H9 (cell line): ENCODE measurements around the gene SMCHD1. TPM values are rescaled to one million over a fixed set of nuclear protein-coding genes. Genes with fewer than 3 reads are reported as not detected.
"Not testable (repeated sequence)": the region's sequence is repeated elsewhere in the genome, so short reads cannot be mapped to it uniquely, and the experiment has no call there.

Source experiments
- DNase-seq: peaks from one replicate; pipeline ENCODE4 v3.0.0-alpha.2; 2017
- H2AFZ ChIP-seq: one replicate; pipeline ENCODE4 v1.6.1; 2013; ENCODE audit warnings: mild to moderate bottlenecking, low read length, control low read depth, moderate library complexity
- H2AK5ac ChIP-seq: 2 replicates; pipeline ENCODE4 v1.6.1; 2013; ENCODE audit warnings: low read length, control low read depth, mixed read lengths; ENCODE audit not compliant: insufficient read length
- H2BK120ac ChIP-seq: one replicate; pipeline ENCODE4 v1.6.1; 2013; ENCODE audit warnings: low read depth, mild to moderate bottlenecking, low read length, control low read depth, inconsistent platforms; ENCODE audit not compliant: poor library complexity, severe bottlenecking
- H2BK12ac ChIP-seq: 2 replicates; pipeline ENCODE4 v1.6.1; 2013; ENCODE audit warnings: low read length, control low read depth, mixed read lengths, low read depth; ENCODE audit not compliant: insufficient read length
- H2BK15ac ChIP-seq: 2 replicates; pipeline ENCODE4 v1.6.1; 2013; ENCODE audit warnings: low read depth, low read length, control low read depth
- H2BK20ac ChIP-seq: one replicate; pipeline ENCODE4 v1.6.1; 2013; ENCODE audit warnings: low read depth, mild to moderate bottlenecking, low read length, control low read depth, inconsistent platforms; ENCODE audit not compliant: poor library complexity, severe bottlenecking
- H2BK5ac ChIP-seq: 2 replicates; pipeline ENCODE4 v1.6.1; 2013; ENCODE audit warnings: low read length, control low read depth, mixed read lengths; ENCODE audit not compliant: insufficient read length
- H3K14ac ChIP-seq: 2 replicates; pipeline ENCODE4 v1.6.1; 2013; ENCODE audit warnings: low read length, control low read depth; ENCODE audit not compliant: insufficient read depth
- H3K18ac ChIP-seq: 2 replicates; pipeline ENCODE4 v1.6.1; 2013; ENCODE audit warnings: low read depth, mild to moderate bottlenecking, mixed read lengths, low read length, control low read depth; ENCODE audit not compliant: insufficient read length
- H3K23ac ChIP-seq: 2 replicates; pipeline ENCODE4 v1.6.1; 2013; ENCODE audit warnings: low read length, control low read depth, mixed read lengths, low read depth; ENCODE audit not compliant: insufficient read length
- H3K23me2 ChIP-seq: 2 replicates; pipeline ENCODE4 v1.6.1; 2013; ENCODE audit warnings: low read depth, mild to moderate bottlenecking, mixed read lengths, low read length, control low read depth; ENCODE audit not compliant: insufficient read length, poor library complexity, severe bottlenecking
- H3K27ac ChIP-seq: 2 replicates; pipeline ENCODE4 v1.5.1; 2013; ENCODE audit warnings: low read length, control low read depth, mixed read lengths, low read depth; ENCODE audit not compliant: insufficient read length
- H3K27me3 ChIP-seq: 2 replicates; pipeline ENCODE4 v1.6.1; 2013; ENCODE audit warnings: low read length, control low read depth, inconsistent platforms; ENCODE audit not compliant: insufficient read depth
- H3K4ac ChIP-seq: 2 replicates; pipeline ENCODE4 v1.6.1; 2013; ENCODE audit warnings: low read depth, mild to moderate bottlenecking, control low read depth, inconsistent platforms, low read length, moderate library complexity
- H3K4me1 ChIP-seq: 2 replicates; pipeline ENCODE4 v1.6.1; 2013; ENCODE audit warnings: low read length, control low read depth, inconsistent platforms; ENCODE audit not compliant: insufficient read depth
- H3K4me2 ChIP-seq: 2 replicates; pipeline ENCODE4 v1.6.1; 2013; ENCODE audit warnings: low read length, control low read depth, mixed read lengths; ENCODE audit not compliant: insufficient read length, insufficient read depth
- H3K56ac ChIP-seq: 2 replicates; pipeline ENCODE4 v1.6.1; 2013; ENCODE audit warnings: low read depth, mild to moderate bottlenecking, mixed read lengths, low read length, control low read depth; ENCODE audit not compliant: insufficient read length
- H3K79me1 ChIP-seq: 2 replicates; pipeline ENCODE4 v1.6.1; 2013; ENCODE audit warnings: low read depth, mild to moderate bottlenecking, moderate library complexity, low read length, control low read depth, inconsistent platforms; ENCODE audit not compliant: insufficient read depth, poor library complexity, severe bottlenecking
- H3K79me2 ChIP-seq: 2 replicates; pipeline ENCODE4 v1.6.1; 2013; ENCODE audit warnings: low read length, control low read depth, inconsistent platforms; ENCODE audit not compliant: insufficient read depth
- H3K9ac ChIP-seq: 2 replicates; pipeline ENCODE4 v1.6.1; 2013; ENCODE audit warnings: low read length, control low read depth, mixed read lengths; ENCODE audit not compliant: insufficient read length; ENCODE audit errors: extremely low read depth
- H3K9me3 ChIP-seq: one replicate; pipeline ENCODE4 v1.6.1; 2013; ENCODE audit warnings: low read depth, low read length, inconsistent platforms; ENCODE audit not compliant: control insufficient read depth
- H3T11ph ChIP-seq: one replicate; pipeline ENCODE4 v1.6.1; 2013; ENCODE audit warnings: mild to moderate bottlenecking, low read length, control low read depth, inconsistent platforms
- H4K20me1 ChIP-seq: one replicate; pipeline ENCODE4 v1.6.1; 2013; ENCODE audit not compliant: control insufficient read depth, insufficient read length, insufficient read depth
- H4K5ac ChIP-seq: 2 replicates; pipeline ENCODE4 v1.6.1; 2013; ENCODE audit warnings: low read depth, mild to moderate bottlenecking, mixed read lengths, low read length, control low read depth; ENCODE audit not compliant: insufficient read length
- H4K8ac ChIP-seq: replicated peaks from 2 replicates; pipeline ENCODE4 v1.6.1; 2013; ENCODE audit warnings: low read length, control low read depth, mixed read lengths, low read depth; ENCODE audit not compliant: insufficient read length
- H4K91ac ChIP-seq: 2 replicates; pipeline ENCODE4 v1.6.1; 2013; ENCODE audit warnings: low read depth, mild to moderate bottlenecking, moderate library complexity, mixed read lengths, low read length, control low read depth; ENCODE audit not compliant: insufficient read length
- H3K27ac Mint-ChIP-seq, 3 experiments: 2 replicates in 2 of 3; 3 replicates in 1 of 3; pipeline ENCODE4 v1.8.0; 2020 to 2021; ENCODE audit warnings: mixed read lengths in 3 of 3, mild to moderate bottlenecking in 1 of 3, moderate library complexity in 1 of 3
- H3K27me3 Mint-ChIP-seq: 2 replicates; pipeline ENCODE4 v1.8.0; 2021; ENCODE audit warnings: low read depth, mild to moderate bottlenecking, moderate library complexity, mixed read lengths
- H3K36me3 Mint-ChIP-seq, 3 experiments: 2 replicates in 2 of 3; 3 replicates in 1 of 3; pipeline ENCODE4 v1.8.0; 2020 to 2021; ENCODE audit warnings: low read depth in 3 of 3, mixed read lengths in 3 of 3; ENCODE audit not compliant: insufficient read depth in 1 of 3
- H3K4me1 Mint-ChIP-seq, 2 experiments: 2 replicates each; pipeline ENCODE4 v1.8.0; 2020; ENCODE audit warnings: mixed read lengths in 2 of 2
- H3K4me3 Mint-ChIP-seq, 2 experiments: 2 replicates in 1 of 2; 3 replicates in 1 of 2; pipeline ENCODE4 v1.8.0; 2020 to 2021; ENCODE audit warnings: mild to moderate bottlenecking in 2 of 2, mixed read lengths in 2 of 2, moderate library complexity in 1 of 2
- H3K9me3 Mint-ChIP-seq, 2 experiments: 2 replicates in 1 of 2; 3 replicates in 1 of 2; pipeline ENCODE4 v1.8.0; 2020; ENCODE audit warnings: mild to moderate bottlenecking in 2 of 2, mixed read lengths in 2 of 2, moderate library complexity in 1 of 2
- WGBS: extraction: QIAGEN DNeasy Blood & Tissue Kit; methylation state at CpG from one replicate; pipeline ENCODE4 v1.1.7; 2013; ENCODE audit warnings: missing lambda C conversion rate, low lambda C conversion rate, mixed read lengths; ENCODE audit not compliant: insufficient read length; ENCODE audit errors: extremely low coverage; 5-methylcytosine and 5-hydroxymethylcytosine counted together
- total RNA-seq: library from RNA; stranded (reverse); gene quantifications from 2 replicates; pipeline ENCODE4 v1.2.1, GENCODE V29; 2021

Gene SMCHD1
- total RNA-seq, 1 experiment from 2014 or later = 53.5 TPM

DNA sequence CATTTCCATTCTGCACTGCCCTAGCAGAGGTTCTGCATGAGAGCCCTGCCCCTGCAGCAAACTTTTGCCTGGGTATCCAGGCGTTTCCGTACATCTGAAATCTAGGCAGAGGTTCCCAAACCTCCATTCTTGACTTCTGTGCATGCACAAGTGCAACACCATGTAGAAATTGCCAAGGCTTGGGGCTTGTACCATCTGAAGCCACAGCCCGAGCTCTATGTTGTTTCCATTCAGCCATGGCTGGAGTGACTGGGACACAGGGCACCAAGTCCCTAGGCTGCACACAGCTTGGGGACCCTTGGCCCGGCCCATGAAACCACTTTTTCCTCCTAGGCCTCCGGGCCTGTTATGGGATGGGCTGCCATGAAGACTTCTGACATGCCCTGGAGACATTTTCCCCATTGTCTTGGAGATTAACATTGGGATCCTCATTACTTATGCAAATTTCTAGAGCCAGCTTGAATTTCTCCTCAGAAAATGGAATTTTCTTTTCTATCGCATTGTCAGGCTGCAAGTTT lies 154.2 kb downstream of the SMCHD1 start:
- not testable (repeated sequence) for H3T11ph ChIP-seq, H2BK20ac ChIP-seq, H3K9me3 ChIP-seq

More for the DNA sequence above, 154.2 kb downstream of the SMCHD1 start:
- H3K27ac Mint-ChIP-seq, H4K8ac ChIP-seq, DNase-seq, H2AFZ ChIP-seq, H3K27me3 Mint-ChIP-seq, H3K4me3 Mint-ChIP-seq, H3K79me1 ChIP-seq, H3K4me1 ChIP-seq, H3K18ac ChIP-seq, H3K27me3 ChIP-seq, H2BK12ac ChIP-seq, H3K56ac ChIP-seq, H3K23me2 ChIP-seq, H3K14ac ChIP-seq, H3K27ac ChIP-seq, H3K9ac ChIP-seq, H2AK5ac ChIP-seq, H3K4me2 ChIP-seq, H2BK15ac ChIP-seq, H3K4me1 Mint-ChIP-seq, H4K5ac ChIP-seq, H4K20me1 ChIP-seq, H3K23ac ChIP-seq, H3K4ac ChIP-seq, H2BK120ac ChIP-seq, H4K91ac ChIP-seq, H2BK5ac ChIP-seq, H3K79me2 ChIP-seq: not testable (repeated sequence)
- Mint-ChIP-seq H3K9me3 (peaks cover 33 to 37% of the 10 kb centered on the region in 2 experiments), H3K36me3 (peaks cover 11 to 25% (median 19%) of the 10 kb centered on the region in 3 experiments)
- WGBS = no CpG with 5 or more reads among the region's 6 CpGs
